GM18520 (cell line): Measurements from ENCODE around the gene NUP210.
"Not testable (repeated sequence)": the region's sequence is repeated elsewhere in the genome, so short reads cannot be mapped to it uniquely, and the experiment has no call there.

Source experiments
- ATAC-seq: cut with Tn5 transposase; IDR thresholded peaks from one replicate; pipeline ENCODE4 v1.9.1; 2021; ENCODE audit not compliant: unreplicated experiment

Gene NUP210

GRCh38 chr3:13430411-13430875, 10.3 kb upstream of the NUP210 start:
- not testable (repeated sequence) for ATAC-seq

DNA sequence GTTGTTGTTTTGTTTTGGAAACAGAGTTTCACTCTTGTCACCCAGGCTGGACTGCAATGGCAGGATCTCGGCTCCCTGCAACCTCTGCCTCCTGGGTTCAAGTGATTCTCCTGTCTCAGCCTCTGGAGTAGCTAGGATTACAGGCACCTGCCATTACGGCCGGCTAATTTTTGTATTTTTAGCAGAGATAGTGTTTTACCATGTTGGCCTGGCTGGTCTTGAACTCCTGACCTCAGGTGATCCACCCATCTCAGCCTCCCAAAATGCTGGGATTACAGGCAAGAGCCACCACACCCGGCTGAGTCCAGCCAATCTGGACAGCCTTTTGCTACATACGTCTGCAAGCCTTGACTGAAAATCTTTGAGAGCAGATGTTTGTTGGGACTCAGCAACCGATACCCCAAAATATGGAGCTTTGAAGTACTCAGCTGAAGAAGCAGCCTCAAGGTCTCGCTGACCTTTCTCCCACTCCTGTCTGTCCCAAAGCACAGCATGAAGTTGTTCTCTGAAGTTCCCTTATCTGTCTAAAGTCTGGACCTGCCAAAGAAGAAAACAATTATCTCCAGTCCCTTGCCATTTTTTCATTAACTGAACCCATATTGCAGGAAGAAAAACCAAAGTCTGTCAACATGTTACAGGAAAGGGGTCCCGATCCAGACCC, 9.6 kb upstream of the NUP210 start:
- no peak for ATAC-seq

DNA sequence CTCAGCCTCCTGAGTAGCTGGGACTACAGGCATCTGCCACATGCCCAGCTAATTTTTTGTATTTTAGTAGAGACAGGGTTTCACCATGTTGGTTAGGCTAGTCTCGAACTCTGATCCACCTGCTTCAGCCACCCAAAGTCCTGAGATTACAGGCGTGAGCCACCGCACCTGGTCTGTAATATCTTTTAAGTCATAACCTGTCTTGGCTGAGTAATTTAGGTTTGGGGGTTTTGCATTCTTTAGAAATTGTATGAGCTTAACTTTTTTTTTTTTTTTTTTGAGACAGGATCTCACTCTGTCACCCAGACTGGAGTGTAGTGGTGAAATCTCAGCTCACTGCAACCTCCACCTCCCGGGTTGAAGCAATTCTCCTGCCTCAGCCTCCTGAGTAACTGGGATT, 8.6 kb upstream of the NUP210 start:
- ATAC-seq = not testable (repeated sequence)

DNA sequence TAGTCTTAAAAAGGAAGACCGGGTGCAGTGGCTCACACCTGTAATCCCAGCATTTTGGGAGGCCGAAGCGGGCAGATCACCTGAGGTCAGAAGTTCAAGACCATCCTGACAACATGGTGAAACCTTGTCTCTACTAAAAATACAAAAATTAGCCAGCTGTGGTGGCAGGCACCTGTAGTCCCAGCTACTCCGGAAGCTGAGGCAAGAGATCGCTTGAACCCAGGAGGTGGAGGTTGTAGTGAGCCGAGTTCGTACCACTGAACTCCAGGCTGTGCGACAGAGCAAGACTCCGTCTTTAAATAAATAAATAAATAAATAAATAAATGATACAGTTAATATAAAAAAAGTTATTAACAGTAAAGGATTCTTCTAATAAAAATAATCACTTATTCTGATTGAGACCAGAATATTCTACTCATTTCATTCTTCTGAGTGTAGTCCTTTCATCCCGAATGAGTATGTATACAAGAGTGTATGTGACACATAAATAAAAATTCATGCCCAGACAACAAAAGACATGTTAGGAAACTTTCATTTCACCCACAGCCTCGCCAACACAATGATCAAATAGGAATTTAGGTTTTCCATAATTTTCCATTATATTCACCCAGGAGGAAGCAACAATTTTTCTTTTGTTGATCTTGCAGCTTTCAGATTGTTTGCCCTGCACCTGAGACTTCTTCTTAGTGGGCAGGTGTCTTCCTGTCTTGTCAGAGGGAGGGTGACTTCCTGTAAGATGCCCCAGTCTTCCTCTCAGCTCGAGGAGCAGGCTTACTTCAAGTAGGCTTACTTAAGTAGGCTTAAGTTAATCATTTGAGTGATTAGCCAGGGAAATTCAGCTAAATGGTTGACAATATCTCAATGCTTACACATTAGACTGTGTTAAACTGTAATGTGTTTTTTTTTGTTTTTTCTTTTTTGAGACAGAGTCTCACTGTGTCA, 7.8 kb upstream of the NUP210 start:
- no peak for ATAC-seq

- no peak for ATAC-seq
Measured at GRCh38 chr3:13426591-13426990, 6.5 kb upstream of the NUP210 start.

DNA sequence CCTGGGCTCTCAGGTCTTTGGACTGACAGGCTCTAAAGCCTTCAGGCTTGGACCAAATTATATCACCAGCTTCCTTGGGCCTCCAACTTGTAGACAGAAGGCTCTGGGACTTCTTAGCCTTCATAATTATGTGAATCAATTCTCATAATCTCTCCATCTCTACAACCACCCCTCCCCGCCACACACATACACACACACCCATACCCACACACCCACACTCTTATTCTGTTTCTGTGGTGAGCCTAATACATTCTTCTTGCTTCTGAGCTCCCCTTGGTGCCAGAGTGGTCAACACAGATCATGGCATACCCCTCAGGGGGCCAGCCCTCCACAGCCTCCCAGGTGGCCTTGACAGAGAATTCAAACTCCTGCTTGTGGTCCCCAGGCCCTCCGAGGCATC, 5.6 kb upstream of the NUP210 start:
- ATAC-seq = no peak

- no peak for ATAC-seq
Measured at GRCh38 chr3:13424865-13425617, 4.9 kb upstream of the NUP210 start.

- no peak for ATAC-seq
Measured at GRCh38 chr3:13424141-13424844, 4.2 kb upstream of the NUP210 start.

DNA sequence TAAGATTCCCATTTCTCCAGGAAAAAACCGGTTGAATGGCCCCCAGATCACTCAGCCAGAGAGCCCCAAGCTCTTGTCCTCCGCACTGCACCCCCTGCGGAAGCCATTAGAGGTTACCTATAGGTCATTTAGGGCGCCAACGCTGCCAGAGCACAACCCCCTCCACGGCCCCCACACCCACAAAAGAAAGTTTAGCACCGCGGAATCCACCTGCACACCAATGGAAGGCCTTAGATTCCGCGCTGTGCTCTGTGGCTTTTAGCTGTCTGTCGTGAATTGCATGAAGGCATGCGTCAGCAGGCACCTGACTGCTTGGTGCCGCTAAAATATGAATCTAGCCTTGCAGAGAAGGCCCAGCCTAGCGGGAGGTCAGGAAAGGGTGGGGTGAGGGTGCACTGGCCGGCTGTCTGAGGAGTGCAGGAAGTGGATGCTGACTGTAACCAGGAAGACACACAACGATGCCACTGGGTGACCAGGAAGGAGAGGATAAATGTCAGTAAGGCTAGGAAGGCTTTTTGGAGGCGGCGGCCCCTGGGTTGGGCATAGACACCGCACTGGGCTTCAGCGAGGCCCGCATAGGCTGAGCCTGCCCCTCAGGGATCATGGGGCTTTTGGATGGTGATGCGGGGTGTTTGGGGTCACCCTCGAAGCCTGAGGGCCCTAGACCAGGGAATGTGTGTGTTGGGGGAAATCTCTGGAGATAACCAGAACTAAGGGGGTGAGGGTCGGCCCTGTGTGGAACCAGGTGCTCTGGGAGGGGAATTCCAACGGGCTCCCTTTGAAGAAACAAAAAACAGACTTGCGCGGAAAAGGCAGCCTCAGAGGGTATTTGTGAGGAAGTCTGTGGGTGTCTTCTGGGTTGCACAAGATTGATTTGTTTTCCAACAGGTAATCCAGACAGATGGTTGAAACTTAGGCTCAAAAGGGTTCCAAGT, 976 bp upstream of the NUP210 start:
- ATAC-seq = no peak

DNA sequence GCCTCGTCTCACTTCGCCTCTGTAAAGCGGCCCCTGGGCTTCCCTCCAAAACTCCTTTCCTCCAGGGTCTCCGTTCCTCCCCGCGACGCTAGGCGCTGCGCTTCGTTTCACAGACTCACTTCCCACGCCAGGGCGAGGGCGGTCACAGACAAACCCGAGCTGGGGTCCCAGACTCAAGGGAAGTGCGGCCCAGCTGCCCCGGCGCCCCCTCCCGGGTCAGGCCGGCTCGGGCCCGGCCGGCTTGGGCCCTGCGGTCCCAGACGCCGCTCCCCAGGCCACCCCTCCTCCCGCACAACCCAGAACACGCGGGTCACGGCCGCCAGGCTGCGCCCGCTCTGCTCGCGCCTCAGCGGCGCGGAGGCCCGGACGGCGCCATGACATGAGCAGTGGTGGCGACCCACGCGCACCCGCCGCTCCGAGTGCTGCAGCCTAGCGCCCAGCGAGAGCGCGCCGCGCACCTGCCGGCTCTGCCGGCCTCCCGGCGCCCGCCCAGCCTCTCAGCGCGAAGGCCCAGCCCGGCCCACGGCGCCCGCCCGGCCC, 547 bp downstream of the NUP210 start:
- no peak for ATAC-seq

DNA sequence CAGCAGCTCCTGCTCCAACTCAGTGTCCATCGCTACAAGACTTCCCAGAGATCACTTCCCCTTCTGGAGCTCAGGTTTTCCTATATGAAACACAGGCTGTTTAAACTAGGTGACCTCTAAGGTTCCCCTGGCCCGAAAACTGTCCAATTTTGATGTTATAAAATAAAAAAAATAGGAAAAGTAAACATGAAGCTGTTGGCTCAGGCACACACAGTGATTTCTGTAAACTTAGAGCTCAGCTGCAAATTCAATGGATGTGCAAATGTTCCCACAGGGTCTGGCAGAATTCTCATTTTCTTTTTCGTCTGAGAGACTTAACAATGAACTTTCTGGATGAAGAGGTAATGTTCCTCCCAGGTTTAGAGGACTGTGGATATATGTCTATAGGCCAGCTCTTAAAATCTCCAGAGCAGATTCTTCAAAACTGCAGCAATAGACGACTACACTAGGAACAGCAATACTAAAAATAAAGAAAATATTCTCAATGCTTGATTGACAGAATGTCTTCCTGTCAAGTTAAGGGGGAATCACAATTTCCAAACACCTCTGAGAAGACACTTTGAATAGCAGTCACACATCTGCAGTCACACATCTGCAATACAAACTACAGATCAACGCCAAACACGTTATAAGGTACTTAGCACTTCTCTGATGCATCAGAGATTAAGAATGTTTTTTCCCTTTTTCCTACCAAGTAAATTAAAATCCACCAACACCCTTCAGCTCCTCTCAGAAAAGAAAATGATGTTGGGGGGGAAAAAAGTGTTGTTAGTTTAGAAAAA, 2.8 kb downstream of the NUP210 start:
- ATAC-seq = no peak

- no peak for ATAC-seq
Measured at GRCh38 chr3:13415997-13416793, 3.9 kb downstream of the NUP210 start.

DNA sequence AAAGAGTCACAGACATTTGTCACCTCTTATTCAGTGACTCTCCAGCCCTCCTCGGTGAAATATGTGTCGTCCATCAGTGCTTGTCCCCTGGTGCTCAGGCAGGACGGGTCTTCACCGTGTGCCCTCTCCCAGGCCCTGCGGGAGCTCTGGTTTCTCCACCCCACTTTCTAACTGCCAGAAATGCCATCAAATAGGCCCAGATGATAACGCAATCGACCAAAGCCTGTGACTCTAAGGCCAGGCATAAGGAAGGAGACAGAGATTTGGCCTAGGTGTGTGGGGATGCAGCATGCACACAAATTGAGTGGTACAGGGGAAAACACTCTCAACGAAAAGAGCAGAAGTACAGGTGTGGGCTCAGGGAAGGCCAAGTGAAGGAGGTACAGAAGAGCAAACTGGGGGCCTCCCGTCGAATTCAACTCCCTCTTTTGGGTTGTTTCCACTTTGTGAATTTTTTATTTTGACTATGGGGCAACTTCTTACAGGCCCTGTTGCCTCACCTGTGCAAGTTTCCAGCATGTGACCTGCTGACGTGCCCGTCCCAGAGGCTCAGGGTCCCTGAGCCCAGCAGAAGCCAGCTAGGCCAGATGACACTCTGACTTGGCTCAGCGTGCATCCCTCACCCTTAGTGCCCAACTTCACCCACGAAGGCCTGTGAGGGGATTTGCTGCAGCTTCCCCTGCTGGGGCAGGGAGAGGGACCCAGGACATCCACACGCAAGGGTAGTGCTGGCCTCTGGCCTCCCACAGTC, 4.7 kb downstream of the NUP210 start:
- no peak for ATAC-seq

DNA sequence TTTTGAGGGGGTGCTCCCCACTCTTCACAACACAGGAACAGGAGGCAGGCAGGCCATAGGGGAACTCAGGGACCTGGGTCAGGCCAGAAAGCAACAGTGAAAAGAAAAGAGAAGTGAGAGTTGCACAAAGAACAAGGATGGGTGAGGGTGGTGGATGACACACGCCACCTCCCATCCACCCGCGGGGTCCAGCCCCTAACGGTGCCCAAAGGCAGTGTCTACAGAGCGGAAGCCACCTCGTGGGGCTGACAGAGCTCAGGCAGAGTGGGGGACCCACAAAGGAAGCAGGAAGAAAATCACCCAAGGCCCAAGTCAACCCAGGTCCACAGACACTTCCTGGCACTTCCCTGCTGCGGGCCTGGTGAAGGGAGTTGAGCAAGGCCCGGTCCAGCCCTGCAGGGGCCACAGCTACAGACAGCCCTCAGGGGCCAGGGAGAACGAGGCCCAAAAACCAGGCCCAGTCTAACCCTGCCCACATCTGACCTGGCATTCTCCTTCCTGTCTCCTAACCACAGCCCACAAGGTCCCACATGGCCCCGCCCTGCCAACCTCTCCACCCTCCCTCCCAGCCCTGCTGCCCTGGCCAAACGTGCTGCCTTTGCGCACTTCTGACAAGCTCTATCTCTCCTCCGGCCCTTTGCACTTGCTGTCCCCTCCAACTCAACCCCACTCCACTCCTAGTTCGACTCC, 5.9 kb downstream of the NUP210 start:
- ATAC-seq = peak; percentile 78

DNA sequence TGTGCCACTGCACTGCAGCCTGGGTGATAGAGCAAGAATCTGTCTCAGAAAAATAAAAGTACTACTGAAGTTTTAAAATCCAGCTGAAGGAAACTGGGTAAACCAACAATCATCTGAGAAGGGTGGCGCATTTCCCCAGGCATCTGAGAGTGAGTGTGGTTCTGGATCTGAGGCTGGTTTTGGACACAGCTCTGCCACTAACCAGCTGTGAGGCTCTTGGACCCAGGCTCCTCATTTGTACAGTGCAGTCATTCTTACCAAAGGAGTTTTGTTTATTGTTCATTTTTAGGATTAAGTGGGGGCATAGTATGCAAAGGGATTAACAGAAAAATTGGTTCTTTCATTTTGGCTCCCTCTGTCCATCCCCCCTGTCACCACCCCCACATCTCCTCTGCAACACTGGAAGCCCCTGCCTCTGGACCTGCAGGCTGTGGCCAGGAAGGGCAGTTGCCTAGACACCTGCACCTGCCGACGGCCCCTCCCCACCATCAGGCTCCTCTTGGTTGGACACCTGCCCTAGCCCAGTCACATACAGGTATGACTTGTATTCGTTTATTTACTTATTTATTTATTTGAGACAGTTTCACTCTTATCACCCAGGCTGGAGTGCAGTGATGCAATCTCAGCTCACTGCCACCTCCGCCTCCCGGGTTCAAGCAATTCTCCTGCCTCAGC, 8.8 kb downstream of the NUP210 start:
- no peak for ATAC-seq

- no peak for ATAC-seq
Measured at GRCh38 chr3:13408890-13409289, 11.2 kb downstream of the NUP210 start.
